ENCODE results near the gene GALNT11.

GALNT11 gene

DNA sequence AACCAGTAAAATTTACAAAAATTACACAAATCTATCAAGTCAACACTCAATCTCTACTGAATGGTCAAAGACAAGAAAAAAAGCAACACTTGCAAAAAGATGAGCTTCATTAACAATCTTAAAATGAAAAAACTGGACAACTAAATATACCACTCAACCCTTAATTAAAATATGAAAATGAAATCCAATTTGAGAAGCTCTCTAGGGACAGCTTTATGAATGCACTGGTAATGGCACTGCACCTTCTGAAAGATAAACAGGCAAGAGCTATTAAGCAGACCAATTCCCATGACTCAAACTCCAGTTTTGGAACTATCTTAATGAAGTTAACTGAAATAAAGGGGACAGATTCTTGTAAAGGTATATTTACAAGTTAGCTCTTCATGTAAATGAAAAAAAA, 135.7 kb downstream of the GALNT11 start:
- no peak for DNase-seq

DNA sequence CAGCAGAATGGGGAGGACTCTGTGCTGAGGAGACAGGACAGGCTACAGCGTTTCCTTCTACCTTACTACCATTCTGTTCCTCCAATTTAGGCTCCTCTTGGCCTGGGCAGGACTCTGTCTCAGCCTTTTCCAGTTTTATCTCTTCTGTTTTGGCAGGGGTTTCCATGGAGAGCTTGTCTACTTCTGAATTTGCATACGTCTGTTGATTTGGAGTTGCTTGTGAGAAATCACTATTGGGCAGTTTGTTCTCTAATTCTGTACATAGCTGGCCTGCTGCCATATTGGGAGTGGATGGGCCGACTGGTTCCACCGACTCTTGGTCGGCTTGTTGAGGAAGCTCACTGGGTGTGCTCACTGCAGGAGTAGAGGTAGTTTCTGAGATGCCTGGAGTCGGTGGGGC, 136.8 kb downstream of the GALNT11 start:
- no peak for DNase-seq

Data from DMS153 (cell line).